VCaP (cell line): ENCODE results near the gene ATP13A3.

Source experiments
- H3K27ac ChIP-seq: fragments of 450-650 bp; 2 replicates; pipeline ENCODE4 v1.5.1; 2017
- TF ChIP-seq, protein P1 (sequence below): fragments of 450-650 bp; conservative IDR thresholded peaks from 2 replicates; pipeline ENCODE4 v1.5.1; 2017; ENCODE audit warnings: mild to moderate bottlenecking, moderate library complexity

The ATP13A3 gene

GRCh38 chr3:194396859-194397756, 89.7 kb downstream of the ATP13A3 start:
- TF ChIP-seq, protein P1, sequence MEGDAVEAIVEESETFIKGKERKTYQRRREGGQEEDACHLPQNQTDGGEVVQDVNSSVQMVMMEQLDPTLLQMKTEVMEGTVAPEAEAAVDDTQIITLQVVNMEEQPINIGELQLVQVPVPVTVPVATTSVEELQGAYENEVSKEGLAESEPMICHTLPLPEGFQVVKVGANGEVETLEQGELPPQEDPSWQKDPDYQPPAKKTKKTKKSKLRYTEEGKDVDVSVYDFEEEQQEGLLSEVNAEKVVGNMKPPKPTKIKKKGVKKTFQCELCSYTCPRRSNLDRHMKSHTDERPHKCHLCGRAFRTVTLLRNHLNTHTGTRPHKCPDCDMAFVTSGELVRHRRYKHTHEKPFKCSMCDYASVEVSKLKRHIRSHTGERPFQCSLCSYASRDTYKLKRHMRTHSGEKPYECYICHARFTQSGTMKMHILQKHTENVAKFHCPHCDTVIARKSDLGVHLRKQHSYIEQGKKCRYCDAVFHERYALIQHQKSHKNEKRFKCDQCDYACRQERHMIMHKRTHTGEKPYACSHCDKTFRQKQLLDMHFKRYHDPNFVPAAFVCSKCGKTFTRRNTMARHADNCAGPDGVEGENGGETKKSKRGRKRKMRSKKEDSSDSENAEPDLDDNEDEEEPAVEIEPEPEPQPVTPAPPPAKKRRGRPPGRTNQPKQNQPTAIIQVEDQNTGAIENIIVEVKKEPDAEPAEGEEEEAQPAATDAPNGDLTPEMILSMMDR = no peak
- H3K27ac ChIP-seq = no peak overlapping the region

- no peak overlapping the region for H3K27ac ChIP-seq
- TF ChIP-seq, protein P1 = no peak
These were observed 90.3 kb downstream of the ATP13A3 start for GRCh38 chr3:194396539-194396858.

DNA sequence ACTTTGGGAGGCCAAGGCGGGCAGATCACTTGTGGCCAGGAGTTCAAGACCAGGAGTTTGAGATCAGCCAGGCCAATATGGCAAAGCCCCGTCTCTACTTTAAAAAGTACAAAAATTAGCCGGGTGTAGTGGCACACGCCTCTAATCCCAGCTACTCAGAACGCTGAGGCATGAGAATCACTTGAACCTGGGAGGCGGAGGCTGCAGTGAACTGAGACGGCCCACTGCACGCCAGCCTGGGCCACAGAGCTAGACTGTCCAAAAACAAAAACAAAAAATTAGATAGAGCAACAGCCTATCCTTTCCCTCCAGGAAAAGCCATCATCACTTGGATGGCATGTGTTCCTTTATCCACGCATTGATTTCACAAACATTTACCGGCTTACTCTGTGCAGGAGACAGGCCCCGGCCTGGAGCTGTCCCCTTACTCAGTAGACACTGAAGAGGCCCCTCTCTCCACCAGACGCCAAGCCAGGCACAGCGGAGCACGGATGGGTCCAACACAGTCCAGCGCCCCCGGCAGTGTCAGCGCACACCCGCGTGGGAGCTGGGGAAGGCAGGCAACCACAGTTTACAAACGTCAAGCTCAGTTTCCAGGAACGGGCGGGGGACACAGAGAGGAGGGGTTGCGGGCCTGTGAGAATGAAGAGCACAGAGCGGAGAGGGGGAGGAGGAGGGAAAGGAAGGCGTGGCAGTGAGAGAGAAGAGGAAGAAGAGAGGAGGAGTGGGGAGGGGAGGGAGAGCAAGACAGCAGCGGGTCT, 90.8 kb downstream of the ATP13A3 start:
- TF ChIP-seq, protein P1 = no peak
- peak overlapping the region; percentile 30; the same call in 1 of the 2 replicates for H3K27ac ChIP-seq

GRCh38 chr3:194395212-194395611, 91.6 kb downstream of the ATP13A3 start:
- TF ChIP-seq, protein P1 = no peak
- H3K27ac ChIP-seq = peak overlapping the region; percentile 30

- no peak overlapping the region for H3K27ac ChIP-seq
- TF ChIP-seq, protein P1 = no peak
These were observed 94.2 kb downstream of the ATP13A3 start for GRCh38 chr3:194392576-194392975.

GRCh38 chr3:194390835-194391234, 96.0 kb downstream of the ATP13A3 start:
- H3K27ac ChIP-seq = no peak overlapping the region
- TF ChIP-seq, protein P1 = no peak

- TF ChIP-seq, protein P1 = no peak
- H3K27ac ChIP-seq = no peak overlapping the region
These were observed 97.5 kb downstream of the ATP13A3 start for GRCh38 chr3:194389269-194389668.
